T-helper 2 cell treated with Interferon-gamma antibody and Interleukin-4, amounts not matched to agents 5 μg/mL and 100 μg/mL, for 36 hours (primary cell): ENCODE data around the gene ASB15.

ENCODE experiments used
- DNase-seq: peaks from one replicate; pipeline ENCODE4 v3.0.0; 2021; ENCODE audit warnings: low spot score
- H3K27ac Mint-ChIP-seq: one replicate; pipeline ENCODE4 v1.8.0; 2021; ENCODE audit warnings: mild to moderate bottlenecking, mixed read lengths
- H3K27me3 Mint-ChIP-seq: one replicate; pipeline ENCODE4 v1.8.0; 2021; ENCODE audit warnings: low read depth, mixed read lengths
- H3K36me3 Mint-ChIP-seq: one replicate; pipeline ENCODE4 v1.8.0; 2021; ENCODE audit warnings: low read depth, mixed read lengths
- H3K4me1 Mint-ChIP-seq: one replicate; pipeline ENCODE4 v1.8.0; 2021; ENCODE audit warnings: low read depth, mixed read lengths
- H3K4me3 Mint-ChIP-seq: one replicate; pipeline ENCODE4 v1.8.0; 2022; ENCODE audit warnings: mild to moderate bottlenecking, moderate library complexity, mixed read lengths
- H3K9me3 Mint-ChIP-seq: one replicate; pipeline ENCODE4 v1.8.0; 2021; ENCODE audit warnings: mixed read lengths

The ASB15 gene

GRCh38 chr7:123573341-123573740 lies 28.3 kb upstream of the ASB15 start:
- Mint-ChIP-seq H3K27me3 (peaks cover 13% of the 10 kb centered on the region), H3K4me3 (no peak overlapping the region), H3K27ac (no peak overlapping the region), H3K9me3 (no peaks in the 10 kb centered on the region), H3K4me1 (no peaks in the 10 kb centered on the region), H3K36me3 (no peaks in the 10 kb centered on the region)
- no peak for DNase-seq

DNA sequence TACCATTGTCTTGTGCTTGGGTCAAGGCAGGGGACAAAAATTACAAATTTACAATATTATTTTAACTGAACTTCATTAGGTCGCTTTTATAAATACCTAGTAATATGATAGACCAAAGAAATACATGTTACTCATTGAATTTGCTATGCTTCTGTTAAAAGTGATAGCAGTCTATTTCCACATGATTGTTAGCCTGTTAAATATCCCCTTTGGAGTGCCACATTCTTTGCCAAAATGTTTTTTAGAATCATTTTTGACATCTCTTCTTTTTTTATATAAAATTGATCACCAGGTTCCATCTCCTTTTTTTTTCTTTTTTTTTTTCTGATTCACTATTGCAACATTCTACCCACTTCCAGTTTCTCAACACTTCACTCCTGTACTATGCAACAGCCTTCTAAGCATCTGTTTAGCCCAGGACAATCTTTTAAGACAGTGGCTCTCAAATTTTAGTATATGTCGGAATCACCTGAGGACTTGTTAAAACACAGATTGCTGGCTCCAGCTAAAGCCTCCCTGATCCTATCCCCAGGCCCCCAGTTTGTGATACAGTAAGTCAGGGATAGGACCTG lies 27.6 kb upstream of the ASB15 start:
- no peaks in the 10 kb centered on the region for H3K4me1 Mint-ChIP-seq
- peaks cover 15% of the 10 kb centered on the region for H3K27me3 Mint-ChIP-seq
- no peak overlapping the region for H3K4me3 Mint-ChIP-seq
- no peaks in the 10 kb centered on the region for H3K9me3 Mint-ChIP-seq
- H3K36me3 Mint-ChIP-seq, result no peaks in the 10 kb centered on the region
- H3K27ac Mint-ChIP-seq, result no peak overlapping the region
- no peak for DNase-seq

DNA sequence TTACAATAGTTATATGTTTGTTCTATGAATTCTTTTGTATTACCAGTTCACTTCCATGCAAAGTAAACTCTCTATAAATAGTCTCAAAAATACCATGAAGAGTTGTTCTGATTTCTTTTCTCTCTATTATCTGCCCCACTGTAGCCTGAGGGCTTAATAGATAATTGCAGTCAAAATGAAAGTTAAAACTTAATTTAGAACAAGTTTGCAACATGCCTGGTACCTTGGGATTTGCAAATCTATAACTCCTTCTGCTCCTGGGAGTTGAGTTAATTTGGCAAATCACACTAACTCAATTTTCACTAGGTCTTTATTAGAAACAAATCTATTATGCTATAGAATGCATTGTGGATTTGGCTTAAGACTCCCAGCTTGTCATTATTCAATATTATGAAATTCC lies 22.2 kb upstream of the ASB15 start:
- no peaks in the 10 kb centered on the region for H3K4me1 Mint-ChIP-seq
- DNase-seq, result no peak
- H3K9me3 Mint-ChIP-seq, result no peaks in the 10 kb centered on the region
- no peak overlapping the region for H3K27ac Mint-ChIP-seq
- H3K36me3 Mint-ChIP-seq, result no peaks in the 10 kb centered on the region
- H3K27me3 Mint-ChIP-seq, result peaks cover 18% of the 10 kb centered on the region
- H3K4me3 Mint-ChIP-seq, result no peak overlapping the region

GRCh38 chr7:123580406-123581161 lies 21.0 kb upstream of the ASB15 start:
- H3K9me3 Mint-ChIP-seq, result no peaks in the 10 kb centered on the region
- H3K36me3 Mint-ChIP-seq, result no peaks in the 10 kb centered on the region
- H3K4me1 Mint-ChIP-seq, result no peaks in the 10 kb centered on the region
- H3K27me3 Mint-ChIP-seq, result peaks cover 13% of the 10 kb centered on the region
- no peak overlapping the region for H3K27ac Mint-ChIP-seq
- DNase-seq, result no peak
- H3K4me3 Mint-ChIP-seq, result no peak overlapping the region

DNA sequence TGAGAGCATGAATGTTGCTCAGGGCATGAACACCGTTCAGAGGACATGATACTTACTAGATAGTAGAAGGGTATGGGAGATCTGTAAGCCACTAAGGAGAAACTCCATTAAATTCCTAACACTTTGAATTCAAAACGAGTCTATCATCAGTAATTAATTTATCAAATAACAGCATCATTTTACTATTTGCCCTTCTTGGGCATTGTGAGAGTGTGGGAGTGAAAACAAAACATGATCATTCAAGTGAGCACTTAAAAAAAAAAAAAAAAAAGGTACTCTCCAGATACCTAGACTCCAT lies 20.5 kb upstream of the ASB15 start:
- Mint-ChIP-seq H3K9me3 (no peaks in the 10 kb centered on the region), H3K27me3 (peaks cover 12% of the 10 kb centered on the region), H3K4me1 (no peaks in the 10 kb centered on the region), H3K36me3 (no peaks in the 10 kb centered on the region), H3K4me3 (no peak overlapping the region), H3K27ac (no peak overlapping the region)
- DNase-seq, result no peak

DNA sequence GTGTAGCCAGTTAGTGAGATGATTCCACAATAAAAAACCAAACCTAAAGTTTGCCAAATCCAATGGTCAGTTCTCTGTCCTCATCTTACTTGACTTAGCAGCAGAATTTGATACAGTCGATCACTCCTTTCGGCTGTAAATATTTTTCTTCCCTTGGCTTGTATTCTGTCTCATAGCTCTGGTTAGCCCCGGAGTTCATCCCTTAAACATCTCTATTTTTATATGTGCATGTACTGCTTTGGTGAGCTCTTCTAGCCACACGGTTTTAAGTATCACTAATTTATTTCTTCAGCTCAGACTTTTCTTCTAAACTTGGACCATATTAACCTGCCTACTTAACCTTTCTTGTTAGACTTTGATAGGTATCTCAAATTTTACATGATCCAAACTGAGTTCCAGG lies 17.8 kb upstream of the ASB15 start:
- Mint-ChIP-seq H3K4me3 (no peak overlapping the region), H3K36me3 (no peaks in the 10 kb centered on the region), H3K9me3 (no peaks in the 10 kb centered on the region), H3K4me1 (no peaks in the 10 kb centered on the region), H3K27me3 (peaks cover 11% of the 10 kb centered on the region), H3K27ac (no peak overlapping the region)
- DNase-seq, result no peak

- Mint-ChIP-seq H3K27ac (no peak overlapping the region), H3K4me1 (no peaks in the 10 kb centered on the region), H3K4me3 (no peak overlapping the region), H3K36me3 (no peaks in the 10 kb centered on the region), H3K9me3 (no peaks in the 10 kb centered on the region), H3K27me3 (peaks cover 16% of the 10 kb centered on the region)
- DNase-seq, result no peak
These were observed 13.2 kb upstream of the ASB15 start for GRCh38 chr7:123588376-123588775.

DNA sequence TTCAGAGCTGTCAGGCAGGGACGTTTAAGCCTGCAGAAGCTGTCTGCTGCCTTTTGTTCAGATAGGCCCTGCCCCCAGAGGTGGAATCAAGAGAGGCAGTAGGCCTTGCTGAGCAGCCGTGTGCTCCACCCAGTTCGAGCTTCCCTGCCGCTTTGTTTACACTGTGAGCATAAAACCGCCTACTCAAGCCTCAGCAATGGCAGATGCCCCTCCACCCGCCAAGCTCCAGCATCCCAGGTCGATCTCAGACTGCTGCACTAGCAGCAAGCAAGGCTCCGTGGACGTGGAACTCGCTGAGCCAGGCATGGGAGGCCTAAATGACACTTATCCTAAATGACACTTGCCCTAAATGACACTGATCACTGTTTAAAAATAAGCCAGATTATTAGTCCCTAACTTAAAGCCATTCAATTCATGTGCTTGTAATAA lies 6.8 kb upstream of the ASB15 start:
- H3K36me3 Mint-ChIP-seq, result no peaks in the 10 kb centered on the region
- H3K27me3 Mint-ChIP-seq, result peaks cover 12% of the 10 kb centered on the region
- H3K4me1 Mint-ChIP-seq, result no peaks in the 10 kb centered on the region
- no peaks in the 10 kb centered on the region for H3K9me3 Mint-ChIP-seq
- H3K27ac Mint-ChIP-seq, result no peak overlapping the region
- DNase-seq, result no peak
- H3K4me3 Mint-ChIP-seq, result no peak overlapping the region

DNA sequence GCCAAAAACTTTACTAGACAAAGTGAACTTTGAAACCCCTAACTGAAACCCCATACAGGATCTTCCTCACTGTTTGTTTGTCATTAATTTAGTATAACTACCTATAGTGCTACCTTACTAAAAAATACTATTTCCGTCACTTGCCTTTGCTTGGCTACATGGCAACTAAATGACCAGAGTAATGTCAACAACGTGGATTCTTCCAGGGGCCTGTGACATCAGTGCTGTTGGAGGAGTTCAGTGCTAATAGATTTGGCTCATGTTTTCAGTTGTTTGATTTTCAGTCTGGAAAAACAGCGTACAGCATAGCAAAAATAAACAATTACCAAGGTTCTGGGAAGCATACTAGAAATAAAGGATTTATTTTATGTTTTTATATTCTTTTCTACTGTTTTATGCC lies 3.0 kb upstream of the ASB15 start:
- DNase-seq, result no peak
- Mint-ChIP-seq H3K4me1 (no peaks in the 10 kb centered on the region), H3K27ac (no peak overlapping the region), H3K36me3 (no peaks in the 10 kb centered on the region), H3K27me3 (peaks cover 5% of the 10 kb centered on the region), H3K4me3 (no peak overlapping the region), H3K9me3 (no peaks in the 10 kb centered on the region)

GRCh38 chr7:123599766-123600165 lies 1.9 kb upstream of the ASB15 start:
- no peaks in the 10 kb centered on the region for H3K36me3 Mint-ChIP-seq
- no peaks in the 10 kb centered on the region for H3K4me1 Mint-ChIP-seq
- peaks cover 5% of the 10 kb centered on the region for H3K27me3 Mint-ChIP-seq
- no peak overlapping the region for H3K4me3 Mint-ChIP-seq
- H3K9me3 Mint-ChIP-seq, result no peaks in the 10 kb centered on the region
- DNase-seq, result no peak
- H3K27ac Mint-ChIP-seq, result no peak overlapping the region

GRCh38 chr7:123600876-123601275 lies 745 bp upstream of the ASB15 start:
- Mint-ChIP-seq H3K27me3 (peaks cover 5% of the 10 kb centered on the region), H3K27ac (no peak overlapping the region), H3K36me3 (no peaks in the 10 kb centered on the region), H3K4me1 (no peaks in the 10 kb centered on the region), H3K9me3 (no peaks in the 10 kb centered on the region), H3K4me3 (no peak overlapping the region)
- DNase-seq, result no peak

- H3K4me1 Mint-ChIP-seq, result no peaks in the 10 kb centered on the region
- H3K27ac Mint-ChIP-seq, result no peak overlapping the region
- H3K4me3 Mint-ChIP-seq, result no peak overlapping the region
- no peak for DNase-seq
- H3K27me3 Mint-ChIP-seq, result peaks cover 5% of the 10 kb centered on the region
- no peaks in the 10 kb centered on the region for H3K9me3 Mint-ChIP-seq
- H3K36me3 Mint-ChIP-seq, result no peaks in the 10 kb centered on the region
These were observed 1.0 kb downstream of the ASB15 start for GRCh38 chr7:123602648-123603047.

GRCh38 chr7:123604739-123605138 lies 3.1 kb downstream of the ASB15 start:
- no peak for DNase-seq
- Mint-ChIP-seq H3K36me3 (no peaks in the 10 kb centered on the region), H3K9me3 (no peaks in the 10 kb centered on the region), H3K4me3 (no peak overlapping the region), H3K27me3 (peaks cover 4% of the 10 kb centered on the region), H3K4me1 (no peaks in the 10 kb centered on the region), H3K27ac (no peak overlapping the region)

DNA sequence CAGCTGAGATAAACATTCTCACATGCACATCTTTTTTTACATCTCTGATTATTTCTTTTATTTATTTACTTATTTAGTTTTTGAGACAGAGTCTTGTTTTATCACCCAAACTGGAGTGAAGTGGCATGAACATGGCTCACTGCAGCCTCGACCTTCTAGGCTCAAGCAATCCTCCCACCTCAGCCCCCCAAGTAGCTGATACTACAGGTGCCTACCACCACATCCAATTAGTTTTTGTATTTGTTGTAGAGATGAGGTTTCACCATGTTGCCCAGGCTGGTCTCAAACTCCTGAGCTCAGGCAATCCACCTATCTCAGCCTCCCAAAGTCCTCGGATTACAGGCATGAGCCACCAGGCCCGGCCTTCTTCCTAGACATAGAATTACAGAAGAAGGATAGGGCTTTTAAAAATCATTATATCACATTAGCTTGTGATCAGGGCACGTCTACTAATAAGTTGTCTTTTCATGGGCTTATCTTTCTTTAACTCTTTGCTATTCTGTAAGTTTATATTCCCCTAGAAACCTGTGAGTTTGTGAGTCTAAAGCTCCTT lies 5.9 kb downstream of the ASB15 start:
- DNase-seq, result no peak
- H3K27ac Mint-ChIP-seq, result no peak overlapping the region
- no peaks in the 10 kb centered on the region for H3K36me3 Mint-ChIP-seq
- H3K4me3 Mint-ChIP-seq, result no peak overlapping the region
- H3K27me3 Mint-ChIP-seq, result no peaks in the 10 kb centered on the region
- H3K4me1 Mint-ChIP-seq, result no peaks in the 10 kb centered on the region
- H3K9me3 Mint-ChIP-seq, result no peaks in the 10 kb centered on the region
